GM12878 (cell line): ENCODE measurements around the gene TPM4. TPM values are rescaled to one million over a fixed set of nuclear protein-coding genes. Genes with fewer than 3 reads are reported as not detected.
A peak's percentile ranks its signal among the peaks of the same experiment; 100 is the strongest.

Experiments used
- DPF2 ChIP-seq: fragments of 450-650 bp; IDR thresholded peaks from 2 replicates; pipeline ENCODE4 v1.6.1; 2017; ENCODE audit warnings: mild to moderate bottlenecking
- EP300 ChIP-seq, 2 experiments: fragments of 150-350 bp in 1 of 2; IDR thresholded peaks; 2 replicates each; pipeline ENCODE4 v1.6.1; 2011 to 2012; ENCODE audit warnings: low read depth in 2 of 2, low read length in 2 of 2, borderline replicate concordance in 1 of 2, improper control_type of control experiment in 1 of 2, inconsistent platforms in 1 of 2; ENCODE audit not compliant: control insufficient read depth in 1 of 2
- NFIC ChIP-seq: IDR thresholded peaks from 2 replicates; pipeline ENCODE4 v1.6.1; 2012; ENCODE audit warnings: low read depth, mild to moderate bottlenecking, inconsistent platforms, low read length, moderate library complexity
- NR2F1 ChIP-seq: fragments of 450-650 bp; conservative IDR thresholded peaks from 2 replicates; pipeline ENCODE4 v1.6.1; 2017; ENCODE audit warnings: mild to moderate bottlenecking
- SMARCA5 ChIP-seq: fragments of 450-650 bp; IDR thresholded peaks from 2 replicates; pipeline ENCODE4 v1.6.1; 2017; ENCODE audit warnings: mild to moderate bottlenecking
- STAT3 ChIP-seq: IDR thresholded peaks from 2 replicates; pipeline ENCODE4 v1.6.1; 2011; ENCODE audit warnings: low read depth, low read length, improper control_type of control experiment
- ZNF384 ChIP-seq: IDR thresholded peaks from 2 replicates; pipeline ENCODE4 v1.6.1; 2012; ENCODE audit warnings: low read depth, mild to moderate bottlenecking, low read length, improper control_type of control experiment, borderline replicate concordance
- ZNF687 ChIP-seq: fragments of 450-650 bp; IDR thresholded peaks from 2 replicates; pipeline ENCODE4 v1.6.1; 2017; ENCODE audit warnings: mild to moderate bottlenecking, moderate library complexity
- polyA plus RNA-seq, 11 experiments: library from polyadenylated mRNA; depleted of rRNA in 4 of 11; unstranded in 6 of 11; stranded (reverse) in 5 of 11; fragments of >200 nt; fragmentation: Nextera tagmentation in 4 of 11; fragmentation: Illumina TruSeq in 1 of 11; extraction: Ambion mirVana in 4 of 11; extraction: Trizol in 1 of 11; gene quantifications; 1 replicate in 1 of 11; 2 replicates in 10 of 11; pipeline versions ENCODE4 v1.2.1 to v1.2.3, GENCODE V29; 2011 to 2016; ENCODE audit warnings: inconsistent platforms in 2 of 11, missing spikeins in 2 of 11, low read depth in 1 of 11
- total RNA-seq, 4 experiments: library from RNA; depleted of rRNA in 3 of 4; stranded (reverse); fragments of >200 nt in 3 of 4; fragmentation: Illumina TruSeq in 1 of 4; extraction: Trizol in 1 of 4; gene quantifications; 2 replicates each; pipeline versions ENCODE4 v1.2.1 to v1.2.3, GENCODE V29; 2013 to 2021

TPM4 gene
- total and polyA plus RNA-seq, 10 of the 15 experiments (the other 5 are each of a cell fraction or from before 2014, with no cell fraction given), result 183 to 620 (median 407) TPM

GRCh38 chr19:16119075-16119857 is 43.0 kb downstream of the TPM4 start (continued):
- TF ChIP-seq SMARCA5 (peak; percentile 22; the same call in 1 of the 2 replicates), NR2F1 (0 out of 2 replicates have a peak, but pooled peaks have one; percentile 17), ZNF384 (peak; percentile 91), STAT3 (peak; percentile 68; the same call in 1 of the 2 replicates), ZNF687 (peak; percentile 60; the same call in 1 of the 2 replicates), NFIC (peak; percentile 92), DPF2 (peak; percentile 26; the same call in 1 of the 2 replicates), EP300 (IDR thresholded peaks at IDR 0.05; ENCODE audit: borderline replicate concordance in 1 of 2, control insufficient read depth in 1 of 2, low read depth in 2 of 2, low read length in 2 of 2) (peak; percentile 82 to 85; a peak in 3 of 4 replicates)
